Stimulated activated CD8-positive, alpha-beta memory T cell treated with anti-CD3 and anti-CD28 coated beads, Interleukin-15, amount 100 ng/mL, for 48 hours (primary cell): Measurements from ENCODE around the gene CRISP3.
"Not testable (repeated sequence)": the region's sequence is repeated elsewhere in the genome, so short reads cannot be mapped to it uniquely, and the experiment has no call there.

Experiments used
- DNase-seq, 2 donors: peaks; one replicate each; pipeline ENCODE4 v3.0.0-alpha.2; 2020; ENCODE audit warnings: low read depth in 2 of 2

CRISP3 gene, protein sequence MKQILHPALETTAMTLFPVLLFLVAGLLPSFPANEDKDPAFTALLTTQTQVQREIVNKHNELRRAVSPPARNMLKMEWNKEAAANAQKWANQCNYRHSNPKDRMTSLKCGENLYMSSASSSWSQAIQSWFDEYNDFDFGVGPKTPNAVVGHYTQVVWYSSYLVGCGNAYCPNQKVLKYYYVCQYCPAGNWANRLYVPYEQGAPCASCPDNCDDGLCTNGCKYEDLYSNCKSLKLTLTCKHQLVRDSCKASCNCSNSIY

DNA sequence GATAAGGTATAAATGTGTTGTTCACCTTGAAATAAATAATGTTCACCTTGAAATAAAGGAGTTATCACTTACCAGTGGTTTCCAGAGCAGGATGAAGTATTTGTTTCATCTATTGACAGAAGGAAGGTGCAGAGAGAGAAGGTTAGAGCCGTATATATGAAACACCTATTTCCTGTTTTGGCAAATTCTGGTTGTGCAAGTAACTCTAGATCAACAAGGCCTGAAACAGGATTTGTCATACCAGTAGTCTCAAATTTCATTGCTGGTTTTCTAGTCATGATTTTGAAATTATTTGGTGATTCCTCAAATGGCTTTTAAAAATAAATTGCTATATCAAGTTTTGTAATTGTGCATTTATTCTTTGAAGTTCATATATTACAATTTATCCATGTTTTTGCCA is at the start of gene CRISP3:
Gene CRISP3 (minus strand): TSS at position 130 of the 400 bp plus-strand sequence. CDS start 21 bp downstream, at position 109.
- DNase-seq: no peak

DNA sequence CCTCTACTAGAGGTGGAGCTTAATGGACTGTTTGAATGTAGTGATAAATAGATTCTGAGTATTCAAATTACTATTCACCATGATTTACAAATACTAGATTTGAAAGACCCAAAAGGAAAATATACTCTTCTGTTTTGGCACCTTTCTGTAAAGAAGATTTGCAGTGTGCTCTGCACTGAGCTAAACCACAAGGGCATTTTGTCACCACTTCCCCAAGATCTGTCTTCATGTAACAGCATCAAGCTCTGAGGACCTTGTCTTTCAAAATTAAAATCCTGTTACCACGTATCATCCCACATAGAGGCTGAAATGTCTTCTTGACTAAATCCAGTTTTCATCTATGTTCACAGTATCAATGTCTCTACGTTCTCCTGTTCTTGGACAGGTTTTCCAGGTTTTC is 46.2 kb upstream of the CRISP3 start:
- DNase-seq: no peak

DNA sequence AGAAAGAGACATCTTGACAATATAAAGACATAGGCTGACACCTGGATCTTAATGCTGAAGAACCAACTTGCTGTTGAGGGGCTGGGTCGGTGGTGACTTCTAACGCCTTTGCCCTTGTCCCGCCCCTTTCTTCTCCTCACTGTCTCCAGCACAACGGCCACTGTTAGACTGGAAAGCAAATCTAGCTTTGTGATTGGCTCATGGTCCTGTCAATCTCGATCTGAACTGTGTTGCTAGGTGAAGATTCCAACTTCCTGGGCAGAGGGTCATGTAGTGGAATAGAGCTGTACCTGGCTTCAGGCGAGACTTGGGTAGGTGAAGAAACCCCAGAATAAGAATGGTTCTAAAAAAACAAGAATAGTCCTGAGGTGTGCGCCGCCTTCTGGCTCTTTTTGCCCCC is 43.0 kb upstream of the CRISP3 start, which contains the start of gene PGK2:
Gene PGK2 (minus strand): TSS at position 110 of the 400 bp plus-strand sequence. CDS start 98 bp downstream, at position 12.
- no peak for DNase-seq

DNA sequence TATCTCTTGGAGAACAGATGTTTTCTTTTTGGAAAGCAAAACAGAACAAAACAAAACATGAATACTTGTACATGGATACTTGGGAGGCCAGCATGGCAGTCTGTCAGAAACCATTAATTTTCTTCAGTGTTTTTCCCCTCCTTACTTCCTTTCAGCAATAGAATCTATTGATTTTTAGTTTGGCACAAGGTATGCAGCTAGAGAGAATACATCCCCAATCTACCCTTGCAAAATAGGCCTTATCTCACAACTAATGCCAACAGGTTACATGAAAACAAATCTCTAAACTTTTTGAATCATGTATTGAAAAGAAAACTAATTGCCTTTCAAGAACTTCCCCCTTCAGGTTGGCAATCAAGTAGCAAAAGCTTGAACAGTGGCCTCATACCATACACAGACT is 40.1 kb upstream of the CRISP3 start:
- DNase-seq: no peak

DNA sequence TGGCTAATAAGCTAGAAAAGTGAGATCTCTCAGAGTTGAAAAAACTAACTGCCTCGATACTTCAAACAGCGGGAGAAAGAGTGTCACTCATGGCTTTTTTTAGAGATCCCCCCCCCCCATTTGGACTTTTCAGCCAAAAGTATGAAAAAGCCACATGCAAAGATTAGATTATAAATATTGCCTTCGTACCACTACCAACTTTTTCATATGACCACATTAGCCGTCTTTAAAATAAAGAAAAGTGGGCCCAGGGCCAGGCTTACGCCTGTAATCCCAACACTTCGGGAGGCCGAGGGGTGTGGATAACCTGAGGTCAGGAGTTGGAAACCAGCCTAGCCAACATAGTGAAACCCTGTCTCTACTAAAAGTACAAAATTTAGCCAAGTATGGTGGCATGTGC is 38.5 kb upstream of the CRISP3 start:
- no peak for DNase-seq

DNA sequence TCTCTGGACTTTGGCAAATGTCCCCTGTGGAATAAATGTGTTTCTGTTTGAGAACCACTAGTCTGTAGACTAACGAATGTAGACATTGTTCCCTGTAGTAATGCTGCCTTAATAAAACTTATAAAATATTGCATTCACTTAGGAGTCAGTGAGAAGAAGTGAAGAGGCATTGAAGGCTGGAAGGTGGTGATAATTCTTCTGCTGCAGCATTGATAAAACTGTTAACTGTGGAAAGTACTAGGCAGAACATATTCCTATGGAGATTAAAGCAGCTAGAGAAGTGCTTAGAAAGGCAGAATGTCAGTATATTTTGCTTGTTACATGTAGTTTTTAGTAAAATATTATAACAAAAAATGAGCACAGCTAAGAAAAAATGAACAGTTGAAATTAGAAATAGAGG is 38.1 kb upstream of the CRISP3 start:
- no peak for DNase-seq

DNA sequence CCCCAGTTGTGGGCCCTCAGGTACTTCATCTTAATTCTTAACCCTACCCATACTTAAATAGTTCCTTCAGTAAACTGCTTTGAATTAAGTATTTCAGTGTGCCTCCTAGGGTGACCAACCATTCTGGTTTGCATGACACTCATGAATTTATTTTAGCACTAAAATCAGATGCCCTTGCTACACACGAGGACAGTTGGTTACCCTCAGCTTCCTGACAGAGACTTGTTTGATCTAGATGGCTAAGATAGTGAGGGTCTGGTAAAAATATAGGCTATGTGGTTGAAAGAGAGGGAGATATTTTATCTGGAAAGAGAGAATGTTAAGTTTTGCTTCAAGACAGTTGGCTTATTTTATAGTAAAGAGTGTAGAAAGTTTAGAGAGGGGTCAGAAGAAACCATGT is 32.3 kb upstream of the CRISP3 start:
- DNase-seq: no peak

DNA sequence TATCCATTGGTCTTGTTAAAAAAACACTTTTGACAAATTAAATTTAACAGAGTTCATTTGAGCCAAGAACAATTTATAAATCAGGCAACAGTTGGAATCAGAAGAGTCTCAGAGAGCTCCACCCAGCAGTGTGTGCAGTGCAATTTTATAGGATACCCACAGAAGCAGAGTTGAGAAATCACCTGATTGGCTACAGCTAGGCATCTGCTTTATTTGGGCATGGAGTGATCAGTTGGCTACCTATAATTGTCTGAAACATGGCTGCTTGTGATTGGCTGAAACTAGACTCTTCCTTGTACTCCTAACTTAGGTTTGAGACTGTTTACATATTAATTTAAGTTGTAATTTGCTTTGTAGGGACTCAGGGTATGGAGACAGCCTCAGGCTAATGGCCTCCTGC is 30.9 kb upstream of the CRISP3 start:
- DNase-seq: no peak

DNA sequence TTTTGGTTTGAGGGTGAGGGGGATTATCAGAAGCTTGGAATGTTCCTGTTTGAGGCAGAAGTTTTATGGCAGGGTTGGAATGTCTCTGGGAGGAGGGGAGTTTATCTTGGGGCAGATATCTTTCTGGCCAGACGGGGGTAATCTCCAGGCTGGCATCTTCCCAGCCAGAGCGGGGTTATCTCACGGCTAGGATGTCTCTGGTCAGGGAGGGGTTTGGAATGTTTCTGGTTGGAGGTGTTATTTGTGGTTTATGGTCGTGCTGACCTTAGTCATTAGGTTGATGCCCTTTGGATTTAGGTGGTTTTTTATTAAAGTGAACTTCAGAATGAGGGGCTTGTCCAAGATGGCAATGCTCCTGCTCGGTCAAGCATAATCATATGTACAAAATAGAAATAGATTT is 28.1 kb upstream of the CRISP3 start:
- DNase-seq: no peak

DNA sequence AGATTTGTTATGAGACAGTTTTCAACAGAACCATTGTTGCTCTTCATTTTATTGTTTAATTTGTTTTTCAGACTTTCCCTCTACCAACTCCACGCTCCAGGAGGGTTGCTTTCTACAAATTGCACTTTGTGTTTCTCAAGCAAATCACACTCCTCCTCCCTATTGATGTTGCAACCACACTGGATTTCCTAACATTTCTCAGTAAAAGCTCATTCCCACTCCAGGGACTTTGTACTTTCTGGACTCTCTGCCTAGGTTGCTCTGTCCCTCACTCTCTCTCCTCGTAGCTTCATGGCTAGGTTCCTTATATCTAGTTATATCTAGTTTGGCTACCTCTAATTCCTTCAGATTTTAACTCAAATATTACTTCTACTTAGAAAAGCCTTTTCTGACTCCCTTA is 22.6 kb upstream of the CRISP3 start:
- no peak for DNase-seq

DNA sequence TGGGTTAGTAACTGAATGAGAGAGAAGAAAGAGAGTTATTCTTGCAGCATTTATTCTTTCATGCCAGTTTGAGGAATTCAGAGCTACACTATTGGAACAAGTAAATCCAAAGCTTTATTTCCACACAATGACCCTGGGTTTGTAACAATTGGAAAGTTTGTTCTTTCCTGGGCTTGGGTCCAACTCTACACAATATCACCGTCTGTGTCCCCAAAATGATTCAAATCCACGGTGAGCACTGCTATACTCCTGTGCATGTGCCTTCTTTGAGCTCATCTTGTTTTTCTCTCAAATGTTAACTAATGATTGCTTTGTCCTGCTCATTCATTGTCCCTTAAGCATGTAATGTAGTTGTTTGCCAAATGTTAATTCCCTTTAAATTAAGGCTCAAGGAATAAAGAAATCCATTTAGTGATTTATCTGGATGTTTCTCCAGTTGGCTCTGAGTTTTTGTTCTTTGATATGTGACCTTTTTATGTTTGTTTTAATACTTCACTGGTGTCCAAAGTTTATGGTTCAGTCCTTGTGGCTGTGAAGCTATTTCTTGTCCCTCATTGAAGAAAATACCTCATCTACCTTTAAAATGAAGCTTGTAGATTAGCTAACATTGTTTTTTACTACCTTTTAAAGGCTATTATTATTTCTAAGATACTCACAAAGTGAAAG is 20.5 kb upstream of the CRISP3 start:
- no peak for DNase-seq

DNA sequence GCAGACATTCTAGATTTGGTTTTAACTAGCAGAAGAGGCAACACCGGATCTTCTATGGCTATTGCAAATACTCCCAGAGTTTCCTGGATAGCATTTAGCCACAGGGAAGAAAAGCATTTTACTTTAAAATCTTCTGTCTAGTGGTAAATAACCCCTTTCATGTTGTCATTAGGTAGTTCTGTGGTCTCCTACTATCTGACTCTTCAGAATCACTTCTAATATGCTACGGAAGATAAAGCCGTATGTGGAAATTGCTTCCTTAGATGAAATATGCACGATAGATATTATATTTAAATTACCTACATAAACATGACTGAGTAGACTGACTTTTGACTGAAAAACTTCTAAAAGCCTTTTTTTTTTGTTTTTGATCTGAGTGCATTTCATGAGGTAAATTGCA is 759 bp downstream of the CRISP3 start:
- DNase-seq: no peak

DNA sequence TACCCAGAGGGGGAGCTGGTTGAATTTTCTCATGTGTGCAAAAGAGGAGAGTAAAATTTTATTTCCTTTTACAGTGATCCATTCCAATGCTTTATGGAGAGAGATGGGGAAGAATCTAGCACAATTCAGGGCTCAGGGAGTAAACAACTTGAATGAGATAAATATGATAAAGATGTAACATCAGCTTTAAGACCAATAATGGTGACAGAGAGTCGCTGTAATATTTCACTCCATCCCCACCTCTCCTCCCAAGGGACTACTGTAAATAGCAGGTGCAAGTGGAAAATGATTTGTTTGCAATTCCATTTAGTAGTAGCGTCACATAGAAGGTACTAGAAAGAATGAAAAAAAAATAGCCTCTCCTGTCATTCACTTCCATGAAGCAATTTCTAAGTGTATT is 4.8 kb downstream of the CRISP3 start:
- DNase-seq: no peak

DNA sequence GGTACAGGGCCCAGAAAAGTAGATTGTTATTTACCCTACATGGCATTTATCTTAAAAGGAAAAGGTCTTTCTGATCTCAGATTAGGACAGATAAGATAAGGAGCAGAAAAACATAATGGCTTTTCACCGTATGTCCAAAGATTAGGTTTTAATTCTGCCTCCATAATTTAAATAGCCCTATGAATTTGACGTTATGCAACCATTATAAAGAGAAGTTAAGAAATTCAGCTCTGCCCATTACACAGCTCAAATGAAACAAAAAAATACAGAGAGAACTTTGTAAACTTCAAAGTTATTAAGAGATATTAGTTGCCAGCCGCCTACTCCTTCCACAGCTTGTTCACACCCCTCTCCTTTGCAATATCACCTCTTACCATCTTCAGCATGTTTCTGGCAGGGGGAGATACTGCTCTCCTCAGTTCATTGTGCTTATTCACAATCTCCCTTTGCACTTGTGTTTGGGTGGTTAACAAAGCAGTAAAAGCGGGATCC is 8.1 kb downstream of the CRISP3 start:
- DNase-seq: no peak

DNA sequence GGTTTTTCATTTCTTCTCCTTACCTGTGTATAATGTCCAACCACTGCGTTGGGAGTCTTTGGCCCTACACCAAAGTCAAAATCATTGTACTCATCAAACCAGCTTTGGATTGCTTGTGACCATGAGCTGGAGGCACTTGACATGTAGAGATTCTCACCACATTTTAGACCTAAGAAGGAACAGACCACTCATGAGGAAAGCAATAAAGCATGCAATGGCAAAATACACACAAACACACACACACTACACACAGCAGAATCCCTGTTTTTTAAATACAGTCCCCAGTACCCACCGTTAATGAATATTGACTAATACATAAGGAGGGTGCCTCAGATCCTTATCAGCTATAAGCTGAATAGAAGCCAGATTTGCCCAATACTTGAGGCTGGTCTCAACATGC is 10.5 kb downstream of the CRISP3 start:
- DNase-seq: no peak

DNA sequence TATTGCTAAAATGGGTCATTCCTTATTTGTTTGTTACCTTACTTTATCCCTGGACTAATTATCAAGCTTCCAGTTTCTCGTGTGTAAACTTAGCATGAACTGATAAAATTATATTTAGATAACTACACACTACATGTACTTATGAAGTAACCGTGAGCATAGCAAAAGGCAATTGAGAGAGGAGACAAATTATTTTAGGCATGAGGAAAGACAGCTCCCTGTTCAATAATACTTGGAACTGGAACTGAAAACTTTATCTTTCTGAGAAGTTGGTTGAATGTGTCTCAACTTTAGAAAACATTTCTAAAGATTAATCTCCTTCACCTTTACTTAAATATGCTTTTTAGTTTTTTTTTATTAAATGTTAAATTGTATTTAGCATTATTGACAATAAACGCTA is 11.4 kb downstream of the CRISP3 start:
- no peak for DNase-seq

DNA sequence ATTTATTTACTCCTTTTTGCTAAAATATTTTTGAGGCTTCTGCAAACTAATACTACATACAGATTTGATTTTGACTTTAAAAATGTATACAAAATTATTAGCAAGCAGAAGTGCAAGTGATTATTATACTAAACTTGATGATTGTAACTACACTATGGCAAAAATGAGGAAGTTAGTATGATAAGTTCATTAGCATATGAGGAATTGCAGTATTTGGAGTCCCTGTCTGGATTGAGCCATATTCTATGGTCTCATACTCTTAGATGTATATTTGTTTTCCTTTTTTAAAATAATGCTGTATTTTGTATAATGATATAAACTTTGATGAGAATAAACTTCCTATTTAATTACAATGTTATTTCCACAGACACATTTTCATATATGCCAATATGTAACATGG is 13.9 kb downstream of the CRISP3 start:
- DNase-seq: no peak

DNA sequence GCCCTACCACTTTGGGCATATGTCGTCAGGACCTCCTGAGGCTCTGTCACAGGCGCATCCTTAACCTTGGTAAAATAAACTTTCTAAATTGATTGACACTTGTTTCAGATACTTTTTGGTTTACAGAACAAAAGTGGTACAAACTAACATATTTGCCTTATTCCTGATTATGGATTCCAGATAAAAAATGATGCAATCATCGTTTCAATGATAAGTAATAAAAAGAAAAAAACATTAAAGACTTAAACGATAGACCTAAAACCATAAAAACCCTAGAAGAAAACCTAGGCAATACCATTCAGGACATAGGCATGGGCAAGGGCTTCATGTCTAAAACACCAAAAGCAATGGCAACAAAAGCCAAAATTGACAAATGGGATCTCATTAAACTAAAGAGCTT is 20.3 kb downstream of the CRISP3 start:
- not testable (repeated sequence) for DNase-seq

DNA sequence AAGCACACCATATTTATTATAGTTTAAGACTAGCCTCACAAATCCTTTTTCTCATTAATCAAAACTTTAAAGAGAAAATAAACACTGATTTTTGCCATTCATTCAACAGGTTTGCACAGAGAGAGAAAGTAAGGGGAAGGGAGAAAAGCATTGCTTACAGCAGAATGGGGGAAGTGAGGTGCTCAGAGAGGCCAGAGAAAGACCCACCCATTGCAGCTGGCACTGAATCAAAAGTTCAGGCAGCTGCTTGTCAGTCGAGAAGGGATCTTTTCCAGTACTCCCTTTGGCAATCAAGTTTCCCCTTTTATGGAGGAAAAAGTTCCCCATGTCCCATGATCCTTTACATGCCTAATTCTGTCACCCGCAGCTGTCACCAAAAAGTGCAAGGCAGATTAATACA is 22.9 kb downstream of the CRISP3 start:
- DNase-seq: no peak

DNA sequence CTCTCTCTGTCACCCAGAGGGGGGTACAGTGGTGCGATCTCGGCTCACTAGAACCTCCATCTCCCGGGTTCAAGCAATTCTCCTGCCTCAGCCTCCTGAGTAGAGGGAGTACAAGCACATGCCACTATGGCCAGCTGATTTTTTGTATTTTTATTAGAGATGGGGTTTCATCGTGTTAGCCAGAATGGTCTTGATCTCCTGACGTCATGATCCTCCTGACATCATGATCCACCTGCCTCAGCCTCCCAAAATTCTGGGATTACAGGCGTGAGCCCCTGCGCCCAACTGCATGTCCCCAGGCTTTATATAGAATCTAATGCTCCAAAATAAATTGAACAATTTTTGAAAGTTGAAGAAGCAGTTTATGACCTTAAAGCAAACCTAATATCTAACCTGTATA is 23.8 kb downstream of the CRISP3 start:
- no peak for DNase-seq

DNA sequence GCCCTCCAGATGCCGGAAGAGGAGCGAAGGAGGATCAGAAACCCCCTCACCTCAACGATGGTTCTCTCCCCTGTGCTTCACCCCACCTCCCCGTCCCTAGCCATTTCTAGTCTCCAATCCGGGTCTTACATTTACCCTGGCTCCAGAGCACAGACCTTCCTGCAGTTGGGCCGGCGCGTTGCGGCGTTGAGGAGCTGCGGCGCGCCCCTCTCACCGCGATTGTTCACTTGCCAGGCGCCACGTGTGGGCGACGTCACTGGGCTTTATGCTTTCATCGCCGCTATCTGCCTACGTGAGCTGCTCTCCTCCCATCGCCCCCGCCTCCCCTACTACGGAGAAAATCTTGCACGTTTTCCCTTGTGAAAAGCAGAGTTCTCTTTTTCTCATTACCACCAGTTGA is 30.8 kb downstream of the CRISP3 start, which contains the start of gene CRISP2:
Gene CRISP2 (minus strand): TSS at position 198 of the 400 bp plus-strand sequence. CDS start 4,347 bp downstream, outside the sequence.
- no peak for DNase-seq

DNA sequence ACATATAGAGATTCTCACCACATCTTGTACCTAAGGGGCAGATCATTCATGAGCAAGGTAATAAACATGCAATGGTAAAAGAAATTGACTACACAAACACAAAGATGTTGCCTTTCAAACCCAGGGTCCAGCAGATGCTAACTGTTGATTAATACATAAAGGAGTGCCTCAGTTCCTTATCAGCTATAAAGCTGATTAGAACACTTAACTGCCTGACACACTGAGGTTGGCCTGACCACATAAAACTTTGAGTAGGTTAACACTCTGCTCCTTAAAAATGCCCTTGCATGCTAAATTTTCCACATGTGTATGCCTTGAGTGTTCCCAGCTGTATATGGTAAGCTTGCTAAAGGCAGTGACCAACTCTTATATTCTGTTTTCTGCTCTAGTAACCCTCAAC is 45.7 kb downstream of the CRISP3 start:
- DNase-seq: no peak

DNA sequence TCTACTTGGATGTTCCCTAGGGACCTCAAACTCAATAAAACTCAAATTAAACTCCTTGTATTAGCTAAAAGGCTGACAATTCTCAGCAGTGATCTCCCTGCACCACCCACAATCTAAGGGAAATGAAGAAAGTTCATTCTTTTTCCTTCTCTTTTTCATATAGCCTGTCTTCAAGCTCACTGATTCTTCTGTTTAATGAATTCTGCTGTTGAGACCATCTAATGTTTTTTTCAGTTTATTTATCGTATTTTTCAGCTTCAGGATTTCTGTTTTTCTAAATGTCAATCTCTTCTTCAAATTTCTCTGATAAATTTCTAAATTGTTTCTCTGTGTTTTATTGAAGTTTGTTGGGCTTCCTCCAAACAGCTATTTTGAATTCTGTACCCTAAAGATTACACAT is 50.7 kb downstream of the CRISP3 start:
- no peak for DNase-seq
